EH (cell line): ENCODE results near the gene TSPY10.
"Not testable (repeated sequence)": the region's sequence is repeated elsewhere in the genome, so short reads cannot be mapped to it uniquely, and the experiment has no call there.

ENCODE experiments used
- DNase-seq: peaks from one replicate; pipeline ENCODE4 v3.0.0-alpha.2; 2015; ENCODE audit warnings: low read depth

The TSPY10 gene, protein sequence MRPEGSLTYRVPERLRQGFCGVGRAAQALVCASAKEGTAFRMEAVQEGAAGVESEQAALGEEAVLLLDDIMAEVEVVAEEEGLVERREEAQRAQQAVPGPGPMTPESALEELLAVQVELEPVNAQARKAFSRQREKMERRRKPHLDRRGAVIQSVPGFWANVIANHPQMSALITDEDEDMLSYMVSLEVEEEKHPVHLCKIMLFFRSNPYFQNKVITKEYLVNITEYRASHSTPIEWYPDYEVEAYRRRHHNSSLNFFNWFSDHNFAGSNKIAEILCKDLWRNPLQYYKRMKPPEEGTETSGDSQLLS

DNA sequence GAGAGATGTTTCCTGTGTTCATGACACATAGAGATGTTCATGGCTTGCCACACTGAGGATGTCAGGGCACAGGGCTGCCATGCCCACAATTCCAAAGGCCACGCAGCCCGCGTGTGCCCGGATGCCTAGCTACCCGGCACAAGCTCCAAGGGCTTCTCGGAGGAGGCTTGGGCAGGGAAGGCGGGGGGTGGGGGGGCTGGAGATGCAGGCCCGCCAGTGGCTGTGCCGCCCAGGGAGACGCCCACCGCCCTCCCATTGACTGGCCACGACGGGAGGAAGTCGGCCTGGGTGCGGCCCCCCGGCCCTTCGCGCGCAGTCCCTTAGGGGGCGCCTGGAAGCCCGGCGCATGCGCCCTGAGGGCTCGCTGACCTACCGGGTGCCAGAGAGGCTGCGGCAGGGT lies at the start of gene TSPY10:
Gene TSPY10 (plus strand): TSS at position 301 of the 400 bp plus-strand sequence. CDS start 46 bp downstream, at position 347.
- not testable (repeated sequence) for DNase-seq

DNA sequence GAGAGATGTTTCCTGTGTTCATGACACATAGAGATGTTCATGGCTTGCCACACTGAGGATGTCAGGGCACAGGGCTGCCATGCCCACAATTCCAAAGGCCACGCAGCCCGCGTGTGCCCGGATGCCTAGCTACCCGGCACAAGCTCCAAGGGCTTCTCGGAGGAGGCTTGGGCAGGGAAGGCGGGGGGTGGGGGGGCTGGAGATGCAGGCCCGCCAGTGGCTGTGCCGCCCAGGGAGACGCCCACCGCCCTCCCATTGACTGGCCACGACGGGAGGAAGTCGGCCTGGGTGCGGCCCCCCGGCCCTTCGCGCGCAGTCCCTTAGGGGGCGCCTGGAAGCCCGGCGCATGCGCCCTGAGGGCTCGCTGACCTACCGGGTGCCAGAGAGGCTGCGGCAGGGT lies 40.7 kb upstream of the TSPY10 start, which contains the start of gene TSPY9:
Gene TSPY9 (plus strand): TSS at position 301 of the 400 bp plus-strand sequence. CDS start 46 bp downstream, at position 347.
- not testable (repeated sequence) for DNase-seq

DNA sequence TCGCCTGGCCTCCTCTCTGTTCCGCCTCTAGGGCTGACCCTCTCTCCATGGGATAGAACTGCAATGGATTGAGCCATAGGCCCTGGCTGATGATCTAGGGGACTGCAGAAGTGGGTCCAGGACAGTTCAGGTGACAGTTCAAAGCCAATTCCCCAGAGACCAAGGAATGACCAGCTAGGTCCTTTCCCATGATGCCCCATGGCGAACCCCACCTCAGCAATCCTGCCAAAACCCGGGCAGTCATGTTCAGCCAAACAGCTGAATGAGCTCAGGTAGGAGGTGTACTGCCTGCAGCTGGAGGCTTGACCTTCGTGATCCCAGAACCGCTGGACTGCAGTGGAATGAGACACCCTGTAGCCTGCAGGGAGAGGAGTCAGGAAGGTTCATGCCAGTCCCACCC lies 23.3 kb upstream of the TSPY10 start:
- DNase-seq = not testable (repeated sequence)

DNA sequence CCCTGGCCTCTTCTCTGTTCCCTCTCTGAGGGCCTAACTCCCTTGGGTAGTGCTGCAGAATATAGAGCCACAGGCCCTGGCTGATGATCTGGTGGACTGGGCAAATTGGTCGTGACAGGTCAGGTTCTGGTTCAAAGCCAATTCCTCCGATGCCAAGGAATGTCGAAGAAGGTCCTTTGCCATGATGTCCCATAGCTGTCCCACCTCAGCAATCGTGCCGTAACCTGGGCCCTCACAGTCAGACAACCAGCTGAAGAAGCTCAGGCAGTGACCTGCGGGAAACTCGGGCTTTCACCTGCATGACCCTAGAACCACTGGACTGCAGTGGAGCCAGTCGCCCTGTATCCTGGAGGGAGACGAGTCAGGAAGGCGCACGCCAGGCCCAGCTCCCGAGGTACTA lies 11.4 kb upstream of the TSPY10 start:
- DNase-seq = not testable (repeated sequence)
